Measurements from ENCODE around the gene HNF4A.

The HNF4A gene

GRCh38 chr20:44433751-44434538 lies 78.4 kb downstream of the HNF4A start:
- in situ Hi-C loops (cut with HindIII; ENCODE audit: low sequenced_read_pairs), result no loop called here

GRCh38 chr20:44435630-44436335 lies 80.3 kb downstream of the HNF4A start:
- in situ Hi-C loops (cut with HindIII; ENCODE audit: low sequenced_read_pairs), result no loop called here

GRCh38 chr20:44436393-44436792 lies 80.9 kb downstream of the HNF4A start:
- in situ Hi-C loops (cut with HindIII; ENCODE audit: low sequenced_read_pairs), result no loop called here

GRCh38 chr20:44437497-44437896 lies 82.0 kb downstream of the HNF4A start:
- in situ Hi-C loops (cut with HindIII; ENCODE audit: low sequenced_read_pairs), result no loop called here

- in situ Hi-C loops (cut with HindIII; ENCODE audit: low sequenced_read_pairs), result no loop called here
These were observed 83.3 kb downstream of the HNF4A start for GRCh38 chr20:44438782-44439181.

GRCh38 chr20:44439318-44439717 lies 83.8 kb downstream of the HNF4A start:
- in situ Hi-C loops (cut with HindIII; ENCODE audit: low sequenced_read_pairs), result no loop called here

GRCh38 chr20:44442298-44443070 lies 87.0 kb downstream of the HNF4A start:
- in situ Hi-C loops (cut with HindIII; ENCODE audit: low sequenced_read_pairs), result no loop called here

GRCh38 chr20:44445742-44446710 lies 90.5 kb downstream of the HNF4A start:
- in situ Hi-C loops (cut with HindIII; ENCODE audit: low sequenced_read_pairs), result no loop called here

- in situ Hi-C loops (cut with HindIII; ENCODE audit: low sequenced_read_pairs), result no loop called here
These were observed 92.4 kb downstream of the HNF4A start for GRCh38 chr20:44447827-44448419.

GRCh38 chr20:44448753-44449546 lies 93.5 kb downstream of the HNF4A start:
- in situ Hi-C loops (cut with HindIII; ENCODE audit: low sequenced_read_pairs), result no loop called here

GRCh38 chr20:44449864-44450263 lies 94.4 kb downstream of the HNF4A start:
- in situ Hi-C loops (cut with HindIII; ENCODE audit: low sequenced_read_pairs), result no loop called here

GRCh38 chr20:44450281-44450889 lies 94.9 kb downstream of the HNF4A start:
- in situ Hi-C loops (cut with HindIII; ENCODE audit: low sequenced_read_pairs), result no loop called here

- in situ Hi-C loops (cut with HindIII; ENCODE audit: low sequenced_read_pairs), result no loop called here
These were observed 95.5 kb downstream of the HNF4A start for GRCh38 chr20:44450903-44451450.

GRCh38 chr20:44454306-44454963 lies 98.9 kb downstream of the HNF4A start:
- in situ Hi-C loops (cut with HindIII; ENCODE audit: low sequenced_read_pairs), result no loop called here

GRCh38 chr20:44455126-44455525 lies 99.6 kb downstream of the HNF4A start:
- in situ Hi-C loops (cut with HindIII; ENCODE audit: low sequenced_read_pairs), result no loop called here

- in situ Hi-C loops (cut with HindIII; ENCODE audit: low sequenced_read_pairs), result no loop called here
These were observed 101.1 kb downstream of the HNF4A start for GRCh38 chr20:44456611-44457010.

- in situ Hi-C loops (cut with HindIII; ENCODE audit: low sequenced_read_pairs), result no loop called here
These were observed 101.5 kb downstream of the HNF4A start for GRCh38 chr20:44457016-44457415.

- in situ Hi-C loops (cut with HindIII; ENCODE audit: low sequenced_read_pairs), result no loop called here
These were observed 103.8 kb downstream of the HNF4A start for GRCh38 chr20:44459271-44459670.

Measured in endothelial cell of hepatic sinusoid (primary cell).